Bronchial epithelial cell (primary cell): Measurements from ENCODE around the gene NAAA. TPM values are rescaled to one million over a fixed set of nuclear protein-coding genes. Genes with fewer than 3 reads are reported as not detected.

Experiments
- DNase-seq: peaks from one replicate; pipeline ENCODE4 v3.0.0-alpha.2; 2010; ENCODE audit warnings: low read depth
- FAIRE-seq: peaks from 2 replicates; lab custom pipeline; 2011; peaks lifted over from hg19 to GRCh38; lab: Jason Lieb, UNC
- H3K27me3 ChIP-seq: 2 replicates; pipeline ENCODE4 v1.5.1; 2011; ENCODE audit warnings: low read length; ENCODE audit not compliant: control insufficient read depth, insufficient read depth
- H3K36me3 ChIP-seq: 2 replicates; pipeline ENCODE4 v1.5.1; 2011; ENCODE audit warnings: low read length; ENCODE audit not compliant: control insufficient read depth, insufficient read depth
- H3K4me3 ChIP-seq: 2 replicates; pipeline ENCODE4 v1.5.1; 2011; ENCODE audit warnings: mild to moderate bottlenecking, low read depth, low read length, control low read depth
- CTCF ChIP-seq: IDR thresholded peaks from 2 replicates; pipeline ENCODE4 v1.5.1; 2011; ENCODE audit warnings: mild to moderate bottlenecking, moderate library complexity, low read length, control low read depth, inconsistent platforms; ENCODE audit not compliant: insufficient read depth, severe bottlenecking
- total RNA-seq: library from RNA; depleted of rRNA; stranded (reverse); fragments of >200 nt; gene quantifications from 2 replicates; pipeline ENCODE4 v1.2.1, GENCODE V29; 2014

The NAAA gene
- total RNA-seq, 1 donor from 2014 or later: 26.9 TPM

DNA sequence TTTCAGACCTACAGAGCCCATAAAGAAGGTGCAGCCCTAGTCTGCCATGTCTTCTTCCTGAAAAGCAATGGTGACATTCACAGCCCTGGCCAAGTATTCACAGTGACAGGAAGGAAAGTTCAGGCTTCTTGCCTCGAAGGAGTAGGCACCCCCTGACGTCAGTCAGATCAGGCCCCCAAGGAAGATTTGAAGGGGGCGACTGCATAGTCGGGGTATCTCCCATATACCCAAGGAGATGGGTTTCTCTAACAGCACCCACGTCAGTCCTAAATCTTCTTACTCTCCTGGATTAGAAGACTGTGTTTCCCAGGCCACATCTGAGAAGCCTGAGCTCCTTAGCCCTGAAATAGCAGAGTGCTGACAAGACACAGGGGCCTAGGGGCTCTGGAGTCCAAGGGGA is 38.5 kb downstream of the NAAA start, which contains the start of gene PPEF2:
TSS of gene PPEF2 (minus strand) at position 101 of the 400 bp plus-strand sequence. CDS start 6,127 bp downstream, outside the sequence.
- Histone ChIP-seq H3K4me3 (no peak within 1 kb of the TSS), H3K36me3 (no peaks in the 10 kb centered on the region), H3K27me3 (no peaks in the 10 kb centered on the region)
- DNase-seq: no peak
- no peak for TF ChIP-seq CTCF
- no peak for FAIRE-seq

DNA sequence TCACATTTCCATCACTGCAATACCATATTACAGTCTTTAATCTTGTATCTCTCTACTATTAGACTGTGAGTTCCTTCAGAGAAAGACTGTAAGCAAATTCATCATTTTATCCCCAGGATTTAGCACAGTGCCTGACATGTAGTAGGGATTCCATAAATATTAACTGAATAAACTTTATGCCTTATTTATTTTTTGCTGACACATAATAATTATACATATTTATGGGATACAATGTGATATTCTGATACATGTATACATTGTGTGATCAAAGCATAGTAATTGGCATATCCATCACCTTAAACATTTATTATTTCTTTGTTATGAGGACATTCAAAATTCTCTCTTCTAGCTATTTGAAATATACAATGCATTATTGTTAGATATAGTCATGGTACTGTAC is 42.3 kb downstream of the NAAA start:
- Histone ChIP-seq H3K27me3 (no peaks in the 10 kb centered on the region), H3K36me3 (no peaks in the 10 kb centered on the region), H3K4me3 (no peak overlapping the region)
- no peak for TF ChIP-seq CTCF
- no peak for FAIRE-seq
- DNase-seq: no peak

- FAIRE-seq (no peak), DNase-seq (peak; percentile 33)
- Histone ChIP-seq H3K36me3 (no peaks in the 10 kb centered on the region), H3K4me3 (no peak overlapping the region), H3K27me3 (no peaks in the 10 kb centered on the region)
- peak; percentile 67 for TF ChIP-seq CTCF
Observed at GRCh38 chr4:75895744-75896314, 45.0 kb downstream of the NAAA start.

DNA sequence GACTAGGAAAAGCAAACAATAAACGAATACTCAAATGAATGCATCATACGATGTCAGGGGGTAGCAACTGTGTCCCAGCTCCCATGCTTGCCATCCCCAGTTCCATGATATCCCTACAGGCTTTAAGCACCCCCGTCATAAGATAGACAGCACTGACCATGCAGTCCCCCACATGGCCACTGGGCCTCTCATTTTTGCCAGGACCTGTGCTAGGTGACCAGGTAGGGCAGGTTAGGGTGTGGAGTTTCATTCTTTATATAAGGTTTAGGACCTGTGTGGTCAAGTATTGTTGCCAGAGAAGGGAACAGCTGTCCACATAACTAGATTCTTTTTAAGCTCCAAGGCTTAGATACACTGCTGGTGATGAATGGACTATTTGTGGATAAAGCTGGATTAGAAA is 48.3 kb downstream of the NAAA start:
- H3K36me3 ChIP-seq: no peaks in the 10 kb centered on the region
- no peaks in the 10 kb centered on the region for H3K27me3 ChIP-seq
- H3K4me3 ChIP-seq: no peak overlapping the region
- no peak for FAIRE-seq
- TF ChIP-seq CTCF: peak; percentile 18
- no peak for DNase-seq

DNA sequence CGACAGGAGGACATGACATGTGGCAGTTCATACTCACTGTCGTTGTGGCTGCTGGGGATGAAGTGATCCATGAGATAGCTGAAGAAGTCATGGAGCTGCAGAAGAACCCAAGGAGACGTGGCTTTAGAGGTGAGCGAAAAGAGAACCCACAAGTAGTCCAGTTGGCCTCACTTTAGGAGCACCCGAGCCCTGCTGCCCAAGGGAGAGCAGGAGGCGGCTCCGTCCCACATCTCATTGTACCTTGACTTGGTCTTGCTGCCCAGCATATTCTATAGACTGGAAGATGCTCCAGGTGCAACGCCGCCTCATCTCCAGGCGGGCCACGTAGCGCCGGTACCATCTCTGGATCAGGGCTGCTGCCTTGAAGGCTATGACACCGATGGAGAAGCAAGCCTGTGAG is 49.2 kb downstream of the NAAA start:
- Histone ChIP-seq H3K4me3 (no peak overlapping the region), H3K36me3 (no peaks in the 10 kb centered on the region), H3K27me3 (no peaks in the 10 kb centered on the region)
- FAIRE-seq: no peak
- no peak for DNase-seq
- TF ChIP-seq CTCF: no peak
